ENCODE data around the gene PTK6.

DNA sequence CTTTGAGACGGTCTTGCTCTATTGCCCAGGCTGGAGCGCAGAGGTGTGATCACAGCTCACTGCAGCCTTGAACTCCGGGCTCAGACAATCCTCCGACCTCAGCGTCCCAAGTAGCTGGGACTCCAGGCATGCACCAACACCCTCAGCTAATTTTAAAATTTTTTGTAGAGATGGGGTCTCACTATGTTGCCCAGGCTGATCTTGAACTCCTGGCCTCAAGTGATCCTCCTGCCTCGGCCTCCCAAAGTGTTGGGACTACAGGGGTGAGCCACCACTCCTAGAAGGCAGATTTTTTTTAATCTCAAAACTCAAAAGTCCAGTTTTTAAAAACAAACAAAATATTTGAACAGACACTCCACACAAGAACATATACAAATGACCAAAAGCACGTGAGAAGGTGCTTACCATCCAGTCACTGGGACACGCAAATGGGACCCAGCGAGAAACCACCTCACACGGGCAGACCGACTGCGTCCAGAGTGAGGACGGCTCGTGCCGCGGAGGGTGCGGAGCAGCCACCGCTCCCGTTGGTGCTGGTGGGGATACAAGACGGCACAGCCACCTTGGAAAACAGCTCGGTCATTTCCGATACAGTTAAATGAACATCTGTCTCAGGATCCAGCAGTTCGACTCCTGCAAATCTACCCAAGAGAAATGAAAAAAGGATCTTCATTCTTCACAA, 45.3 kb upstream of the PTK6 start:
- TF ChIP-seq GLIS3 (CRISPR knock-in tag; IDR thresholded peaks at IDR 0.05) (no peak), ZFP30 (CRISPR knock-in tag; IDR thresholded peaks at IDR 0.05) (no peak), TCF4 (CRISPR knock-in tag; IDR thresholded peaks at IDR 0.05; ENCODE audit: borderline replicate concordance) (no peak), ARNTL (CRISPR knock-in tag; IDR thresholded peaks at IDR 0.05; ENCODE audit: borderline replicate concordance, low read depth) (no peak), ESRRG (CRISPR knock-in tag; IDR thresholded peaks at IDR 0.05) (no peak), ZNF565 (CRISPR knock-in tag; conservative IDR thresholded peaks at IDR 0.05; ENCODE audit: low read depth) (no peak), RARB (CRISPR knock-in tag; IDR thresholded peaks at IDR 0.05) (no peak), PPARA (CRISPR knock-in tag; IDR thresholded peaks at IDR 0.05; ENCODE audit: borderline replicate concordance) (no peak), CSDC2 (CRISPR knock-in tag; IDR thresholded peaks at IDR 0.05) (no peak)
- TF ChIP-seq, protein P1, sequence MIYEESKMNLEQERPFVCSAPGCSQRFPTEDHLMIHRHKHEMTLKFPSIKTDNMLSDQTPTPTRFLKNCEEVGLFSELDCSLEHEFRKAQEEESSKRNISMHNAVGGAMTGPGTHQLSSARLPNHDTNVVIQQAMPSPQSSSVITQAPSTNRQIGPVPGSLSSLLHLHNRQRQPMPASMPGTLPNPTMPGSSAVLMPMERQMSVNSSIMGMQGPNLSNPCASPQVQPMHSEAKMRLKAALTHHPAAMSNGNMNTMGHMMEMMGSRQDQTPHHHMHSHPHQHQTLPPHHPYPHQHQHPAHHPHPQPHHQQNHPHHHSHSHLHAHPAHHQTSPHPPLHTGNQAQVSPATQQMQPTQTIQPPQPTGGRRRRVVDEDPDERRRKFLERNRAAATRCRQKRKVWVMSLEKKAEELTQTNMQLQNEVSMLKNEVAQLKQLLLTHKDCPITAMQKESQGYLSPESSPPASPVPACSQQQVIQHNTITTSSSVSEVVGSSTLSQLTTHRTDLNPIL (CRISPR knock-in tag; IDR thresholded peaks at IDR 0.05; ENCODE audit: low read depth): no peak
- TF ChIP-seq, protein P2, sequence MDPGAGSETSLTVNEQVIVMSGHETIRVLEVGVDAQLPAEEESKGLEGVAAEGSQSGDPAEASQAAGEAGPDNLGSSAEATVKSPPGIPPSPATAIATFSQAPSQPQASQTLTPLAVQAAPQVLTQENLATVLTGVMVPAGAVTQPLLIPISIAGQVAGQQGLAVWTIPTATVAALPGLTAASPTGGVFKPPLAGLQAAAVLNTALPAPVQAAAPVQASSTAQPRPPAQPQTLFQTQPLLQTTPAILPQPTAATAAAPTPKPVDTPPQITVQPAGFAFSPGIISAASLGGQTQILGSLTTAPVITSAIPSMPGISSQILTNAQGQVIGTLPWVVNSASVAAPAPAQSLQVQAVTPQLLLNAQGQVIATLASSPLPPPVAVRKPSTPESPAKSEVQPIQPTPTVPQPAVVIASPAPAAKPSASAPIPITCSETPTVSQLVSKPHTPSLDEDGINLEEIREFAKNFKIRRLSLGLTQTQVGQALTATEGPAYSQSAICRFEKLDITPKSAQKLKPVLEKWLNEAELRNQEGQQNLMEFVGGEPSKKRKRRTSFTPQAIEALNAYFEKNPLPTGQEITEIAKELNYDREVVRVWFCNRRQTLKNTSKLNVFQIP (CRISPR knock-in tag; IDR thresholded peaks at IDR 0.05; ENCODE audit: borderline replicate concordance, low read depth): no peak
- TF ChIP-seq, protein P3, sequence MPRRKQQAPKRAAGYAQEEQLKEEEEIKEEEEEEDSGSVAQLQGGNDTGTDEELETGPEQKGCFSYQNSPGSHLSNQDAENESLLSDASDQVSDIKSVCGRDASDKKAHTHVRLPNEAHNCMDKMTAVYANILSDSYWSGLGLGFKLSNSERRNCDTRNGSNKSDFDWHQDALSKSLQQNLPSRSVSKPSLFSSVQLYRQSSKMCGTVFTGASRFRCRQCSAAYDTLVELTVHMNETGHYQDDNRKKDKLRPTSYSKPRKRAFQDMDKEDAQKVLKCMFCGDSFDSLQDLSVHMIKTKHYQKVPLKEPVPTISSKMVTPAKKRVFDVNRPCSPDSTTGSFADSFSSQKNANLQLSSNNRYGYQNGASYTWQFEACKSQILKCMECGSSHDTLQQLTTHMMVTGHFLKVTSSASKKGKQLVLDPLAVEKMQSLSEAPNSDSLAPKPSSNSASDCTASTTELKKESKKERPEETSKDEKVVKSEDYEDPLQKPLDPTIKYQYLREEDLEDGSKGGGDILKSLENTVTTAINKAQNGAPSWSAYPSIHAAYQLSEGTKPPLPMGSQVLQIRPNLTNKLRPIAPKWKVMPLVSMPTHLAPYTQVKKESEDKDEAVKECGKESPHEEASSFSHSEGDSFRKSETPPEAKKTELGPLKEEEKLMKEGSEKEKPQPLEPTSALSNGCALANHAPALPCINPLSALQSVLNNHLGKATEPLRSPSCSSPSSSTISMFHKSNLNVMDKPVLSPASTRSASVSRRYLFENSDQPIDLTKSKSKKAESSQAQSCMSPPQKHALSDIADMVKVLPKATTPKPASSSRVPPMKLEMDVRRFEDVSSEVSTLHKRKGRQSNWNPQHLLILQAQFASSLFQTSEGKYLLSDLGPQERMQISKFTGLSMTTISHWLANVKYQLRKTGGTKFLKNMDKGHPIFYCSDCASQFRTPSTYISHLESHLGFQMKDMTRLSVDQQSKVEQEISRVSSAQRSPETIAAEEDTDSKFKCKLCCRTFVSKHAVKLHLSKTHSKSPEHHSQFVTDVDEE (CRISPR knock-in tag; IDR thresholded peaks at IDR 0.05): no peak
- TF ChIP-seq, protein P4, sequence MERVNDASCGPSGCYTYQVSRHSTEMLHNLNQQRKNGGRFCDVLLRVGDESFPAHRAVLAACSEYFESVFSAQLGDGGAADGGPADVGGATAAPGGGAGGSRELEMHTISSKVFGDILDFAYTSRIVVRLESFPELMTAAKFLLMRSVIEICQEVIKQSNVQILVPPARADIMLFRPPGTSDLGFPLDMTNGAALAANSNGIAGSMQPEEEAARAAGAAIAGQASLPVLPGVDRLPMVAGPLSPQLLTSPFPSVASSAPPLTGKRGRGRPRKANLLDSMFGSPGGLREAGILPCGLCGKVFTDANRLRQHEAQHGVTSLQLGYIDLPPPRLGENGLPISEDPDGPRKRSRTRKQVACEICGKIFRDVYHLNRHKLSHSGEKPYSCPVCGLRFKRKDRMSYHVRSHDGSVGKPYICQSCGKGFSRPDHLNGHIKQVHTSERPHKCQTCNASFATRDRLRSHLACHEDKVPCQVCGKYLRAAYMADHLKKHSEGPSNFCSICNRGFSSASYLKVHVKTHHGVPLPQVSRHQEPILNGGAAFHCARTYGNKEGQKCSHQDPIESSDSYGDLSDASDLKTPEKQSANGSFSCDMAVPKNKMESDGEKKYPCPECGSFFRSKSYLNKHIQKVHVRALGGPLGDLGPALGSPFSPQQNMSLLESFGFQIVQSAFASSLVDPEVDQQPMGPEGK (CRISPR knock-in tag; IDR thresholded peaks at IDR 0.05; ENCODE audit: borderline replicate concordance): no peak
